NCI-H2029 treated with DMSO at 0.1 percent for 48 hours (cell line): ENCODE data around the gene IFNLR1.
"Not testable (repeated sequence)": the region's sequence is repeated elsewhere in the genome, so short reads cannot be mapped to it uniquely, and the experiment has no call there.

Experiments used
- DNase-seq: peaks from one replicate; lab custom pipeline; 2025; lab: John Stamatoyannopoulos, UW

The IFNLR1 gene

DNA sequence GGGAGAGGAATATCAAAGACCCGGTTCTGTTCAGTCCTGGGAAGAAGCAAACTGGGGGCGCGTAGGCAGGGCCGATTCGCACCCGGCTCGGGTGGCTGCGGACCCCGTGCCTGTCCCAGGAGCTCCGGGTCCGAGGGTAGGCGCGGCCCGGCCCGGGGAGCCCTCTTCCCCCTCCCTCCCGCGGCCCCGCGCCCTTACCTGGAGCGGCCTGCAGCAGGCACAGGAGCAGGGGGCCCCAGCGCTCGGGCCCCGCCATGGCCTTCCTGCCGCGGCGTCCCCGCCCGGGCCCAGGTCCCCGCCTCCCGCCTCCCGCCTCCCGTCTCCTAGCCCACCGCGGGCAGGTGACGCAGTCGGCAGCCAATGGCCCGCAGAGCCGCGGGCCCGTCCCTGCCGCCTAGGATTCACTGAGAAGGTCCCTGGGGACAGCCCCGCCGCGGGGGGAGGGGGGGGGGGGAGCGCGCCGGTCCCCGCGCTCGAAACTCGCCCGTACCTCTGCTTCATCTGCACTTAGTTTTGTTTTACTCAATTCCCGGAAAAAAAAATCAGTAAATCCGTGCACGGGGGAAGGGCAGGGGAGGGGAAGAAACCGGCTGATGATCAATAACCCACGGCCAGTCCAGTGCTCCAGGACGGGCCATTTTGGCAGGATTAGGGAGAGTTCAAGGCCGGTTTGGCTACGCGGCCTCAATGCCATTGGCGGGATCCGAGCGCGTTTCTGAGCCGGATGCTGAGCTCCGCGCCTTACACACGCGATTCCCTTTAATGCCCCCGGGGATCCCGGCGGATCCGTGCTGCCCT is at the start of gene IFNLR1:
Gene IFNLR1, minus strand, starts transcription at position 297 of the 798 bp plus-strand sequence. Its CDS starts 41 bp downstream, at position 256.
- no peak for DNase-seq

GRCh38 chr1:24235921-24236788 is 49.1 kb upstream of the IFNLR1 start:
- DNase-seq: no peak

DNA sequence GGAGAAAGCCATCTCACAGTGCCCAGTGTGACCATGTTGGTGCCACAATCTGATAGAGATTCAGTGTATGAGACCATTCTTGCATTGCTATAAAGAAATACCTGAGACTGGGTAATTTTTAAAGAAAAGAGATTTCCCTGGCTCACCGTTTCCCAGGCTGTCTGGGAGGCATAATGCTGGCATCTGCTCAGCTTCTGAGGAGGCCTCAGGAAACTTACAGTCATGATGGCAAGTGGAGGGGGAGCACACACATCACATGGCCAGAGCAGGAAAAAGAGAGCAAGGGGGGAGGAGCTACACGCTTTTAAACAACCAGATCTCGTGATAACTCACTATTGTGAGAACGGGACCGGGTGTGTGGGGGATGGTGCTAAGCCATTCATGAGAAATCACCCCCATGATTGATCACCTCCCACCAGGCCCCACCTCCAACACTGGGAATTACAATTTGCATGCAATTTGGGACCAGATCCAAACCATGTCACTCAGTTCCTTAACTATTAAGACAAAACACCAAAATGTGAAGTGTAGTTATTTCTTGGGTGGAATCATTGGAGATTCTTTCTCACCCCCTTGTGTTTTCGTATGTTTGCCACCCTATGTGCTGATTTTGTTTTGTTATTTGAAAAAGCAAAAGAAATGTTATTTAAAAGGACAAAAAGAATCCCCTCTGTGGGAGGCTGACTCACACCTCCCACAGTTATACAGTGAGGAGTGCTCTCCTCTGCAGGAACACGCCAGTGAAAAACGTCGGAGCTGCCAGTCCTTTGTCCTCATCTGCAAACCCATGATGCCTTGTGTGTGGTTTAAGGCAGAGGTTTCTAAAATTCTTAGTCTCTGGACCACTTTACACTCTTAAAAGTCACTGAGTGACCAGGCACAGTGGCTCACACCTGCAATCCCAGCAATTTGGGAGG is 46.9 kb upstream of the IFNLR1 start:
- no peak for DNase-seq

- DNase-seq: no peak
Measured at GRCh38 chr1:24231701-24232100, 44.6 kb upstream of the IFNLR1 start.

- no peak for DNase-seq
Measured at GRCh38 chr1:24228311-24228710, 41.2 kb upstream of the IFNLR1 start.

GRCh38 chr1:24226749-24227148 is 39.7 kb upstream of the IFNLR1 start:
- no peak for DNase-seq

- DNase-seq: no peak
Measured at GRCh38 chr1:24224761-24225160, 37.7 kb upstream of the IFNLR1 start.

DNA sequence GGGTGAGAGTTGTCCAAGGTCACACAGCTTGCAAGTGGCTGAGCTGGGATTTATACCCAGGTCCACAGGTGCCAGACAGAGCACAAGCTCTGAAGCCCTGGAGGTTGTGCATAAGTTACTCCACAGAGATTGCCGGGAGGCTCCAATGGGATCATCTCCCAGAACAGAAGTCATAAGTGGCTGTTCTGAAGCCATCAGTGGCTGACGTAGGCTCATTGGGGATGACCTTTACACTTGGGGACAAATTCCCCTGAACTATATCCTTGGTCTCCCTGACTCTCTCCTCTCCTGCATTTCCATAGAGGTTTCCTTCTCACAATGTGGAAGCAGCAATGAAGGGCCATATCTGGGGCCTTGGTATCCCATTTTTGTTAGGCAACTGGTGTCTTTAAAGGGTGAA is 37.0 kb upstream of the IFNLR1 start:
- DNase-seq: no peak

GRCh38 chr1:24222793-24223192 is 35.7 kb upstream of the IFNLR1 start:
- DNase-seq: no peak

DNA sequence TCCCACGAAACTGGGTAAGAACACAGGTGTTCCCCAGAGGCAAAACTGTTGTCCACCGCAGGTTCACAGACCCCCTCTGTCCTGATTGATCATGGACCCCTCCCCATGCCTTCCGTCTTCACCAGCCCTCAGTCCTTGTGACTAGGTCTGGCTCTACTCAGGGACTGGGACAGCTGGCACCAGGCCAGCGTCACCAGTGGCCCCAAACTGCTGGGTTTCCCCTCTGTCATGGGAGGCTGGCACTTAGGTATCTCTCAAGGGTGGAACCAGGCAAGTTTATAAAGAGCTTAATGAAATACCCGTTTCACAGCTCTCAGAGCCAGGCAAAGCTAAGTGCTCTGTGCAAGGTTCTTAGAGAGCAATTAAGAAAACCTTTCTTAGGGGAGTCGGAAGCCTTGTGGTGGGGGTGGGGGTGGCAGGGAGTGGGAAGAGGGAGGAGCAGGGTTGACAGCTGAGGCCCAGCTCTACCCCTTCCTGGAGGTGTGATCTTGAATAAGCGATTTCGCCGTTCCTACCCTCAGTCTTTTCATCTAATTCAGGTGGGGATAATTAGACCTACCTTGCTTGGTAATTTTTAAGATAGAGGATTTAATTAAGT is 35.0 kb upstream of the IFNLR1 start:
- DNase-seq: no peak

DNA sequence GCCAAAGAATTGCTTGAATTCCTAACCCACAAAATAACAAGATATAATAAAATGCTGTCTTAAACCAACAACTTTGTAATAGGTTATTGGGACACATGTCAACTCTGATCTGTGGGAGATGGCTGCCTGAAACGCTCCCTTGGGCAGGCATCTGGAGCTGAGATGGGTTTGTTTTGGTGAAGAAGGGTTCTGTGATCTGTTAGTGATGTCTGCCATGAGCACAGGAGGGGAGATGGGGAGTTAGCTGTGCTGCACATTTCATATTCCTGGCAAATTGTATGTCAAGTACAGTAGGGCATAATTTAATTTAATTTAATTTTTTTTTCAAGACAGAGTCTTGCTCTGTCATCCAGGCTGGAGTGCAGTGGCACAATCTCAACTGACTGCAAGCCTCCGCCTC is 34.2 kb upstream of the IFNLR1 start:
- no peak for DNase-seq

- peak; percentile 26 for DNase-seq
Measured at GRCh38 chr1:24216276-24217074, 29.4 kb upstream of the IFNLR1 start.

DNA sequence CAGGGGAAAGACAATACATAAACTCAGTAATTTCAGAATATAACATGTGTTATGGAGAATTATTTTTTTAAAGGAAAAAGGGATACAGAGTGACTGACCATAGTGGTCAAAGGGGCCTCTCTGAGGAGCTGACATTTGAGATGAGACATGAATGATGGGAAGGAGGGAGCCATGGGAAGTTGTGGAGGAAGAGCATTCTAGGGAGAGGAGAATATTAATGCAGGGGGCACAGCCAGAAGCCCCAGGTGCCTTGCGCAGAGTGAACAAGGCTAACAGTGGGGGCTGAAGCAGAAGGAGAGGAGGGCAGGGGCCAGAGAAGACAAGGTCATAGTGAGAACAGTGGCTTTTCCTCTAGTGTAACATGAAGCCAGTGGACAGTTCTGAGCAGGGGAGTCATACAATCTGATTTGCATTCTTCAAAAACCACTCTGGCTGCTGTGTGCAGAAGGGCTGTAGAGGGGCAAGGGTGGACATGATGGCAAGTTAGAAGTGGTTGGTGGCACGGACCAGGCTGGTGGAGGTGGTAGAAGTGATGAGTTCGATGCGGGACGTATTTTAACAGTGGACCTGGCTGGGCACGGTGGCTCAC is 28.2 kb upstream of the IFNLR1 start:
- no peak for DNase-seq

- no peak for DNase-seq
Measured at GRCh38 chr1:24212376-24212775, 25.3 kb upstream of the IFNLR1 start.

GRCh38 chr1:24210195-24210627 is 23.1 kb upstream of the IFNLR1 start:
- no peak for DNase-seq

DNA sequence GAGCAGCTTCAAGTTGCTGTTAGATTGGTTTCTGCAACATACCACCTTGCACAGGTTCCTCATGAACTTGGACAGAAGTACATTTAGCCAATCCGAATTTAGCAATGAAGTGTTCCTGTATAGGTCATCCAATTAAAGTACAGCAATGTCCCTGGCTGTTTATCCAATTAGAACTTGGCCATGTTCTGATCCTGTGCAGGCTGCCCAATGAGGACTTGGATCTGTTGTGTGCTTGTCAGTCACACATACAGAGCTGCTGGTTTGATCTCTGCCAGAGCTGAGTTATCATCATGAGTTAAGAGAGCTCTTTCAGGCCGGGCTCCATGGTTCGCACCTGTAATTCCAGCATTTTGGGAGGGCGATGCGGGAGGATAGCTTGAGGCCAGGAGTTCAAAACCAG is 22.0 kb upstream of the IFNLR1 start:
- DNase-seq: no peak

DNA sequence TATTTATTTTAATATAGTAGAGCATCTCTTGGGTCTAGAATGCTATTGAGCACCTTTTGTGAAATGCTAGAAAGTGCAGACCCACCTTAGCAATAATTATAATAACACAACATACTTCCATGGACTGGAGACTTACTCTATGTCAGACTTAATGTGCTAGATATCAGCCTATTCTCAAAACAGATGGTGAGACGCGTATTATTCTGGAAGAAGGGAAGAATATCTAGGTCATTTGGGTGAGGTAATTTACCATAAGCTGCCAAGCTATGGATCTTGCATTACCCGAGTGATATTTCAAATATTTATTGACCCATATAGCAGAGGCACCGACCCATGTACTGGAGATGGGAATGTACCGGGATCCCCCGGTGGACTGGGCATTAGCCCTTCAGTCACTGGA is 20.6 kb upstream of the IFNLR1 start:
- DNase-seq: no peak

GRCh38 chr1:24207395-24207687 is 20.3 kb upstream of the IFNLR1 start:
- DNase-seq: not testable (repeated sequence)

- DNase-seq: no peak
Measured at GRCh38 chr1:24206516-24207394, 19.7 kb upstream of the IFNLR1 start.

DNA sequence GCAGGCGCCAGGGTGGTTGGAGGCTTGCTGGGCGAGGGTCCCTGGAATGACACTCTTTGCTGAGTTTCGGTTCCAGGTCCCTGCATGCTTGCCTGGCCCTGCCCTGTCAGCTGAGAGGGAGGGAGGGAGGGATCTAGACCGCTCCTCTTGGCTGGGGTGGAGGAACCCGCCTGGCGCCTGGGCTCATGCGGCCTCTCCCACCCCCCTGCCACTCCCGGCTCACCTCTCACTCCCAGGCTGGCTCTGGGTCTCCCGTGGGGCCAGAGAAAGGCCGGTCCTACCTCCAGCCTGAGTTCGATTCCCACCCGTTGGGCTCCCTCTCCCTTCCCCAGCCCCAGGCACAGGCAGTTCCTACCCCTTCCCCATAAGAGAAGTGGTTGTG is 19.0 kb upstream of the IFNLR1 start:
- DNase-seq: no peak
